22Rv1 (cell line): Measurements from ENCODE around the gene TBX2.

Source experiments
- ZFX ChIP-seq: fragments of 450-650 bp; IDR thresholded peaks from 2 replicates; pipeline ENCODE4 v1.6.1; 2017; ENCODE audit warnings: antibody characterized with exemption, borderline replicate concordance
- TF ChIP-seq, protein P1 (sequence below): fragments of 450-650 bp; IDR thresholded peaks from 2 replicates; pipeline ENCODE4 v1.5.1; 2017; ENCODE audit warnings: mild to moderate bottlenecking

DNA sequence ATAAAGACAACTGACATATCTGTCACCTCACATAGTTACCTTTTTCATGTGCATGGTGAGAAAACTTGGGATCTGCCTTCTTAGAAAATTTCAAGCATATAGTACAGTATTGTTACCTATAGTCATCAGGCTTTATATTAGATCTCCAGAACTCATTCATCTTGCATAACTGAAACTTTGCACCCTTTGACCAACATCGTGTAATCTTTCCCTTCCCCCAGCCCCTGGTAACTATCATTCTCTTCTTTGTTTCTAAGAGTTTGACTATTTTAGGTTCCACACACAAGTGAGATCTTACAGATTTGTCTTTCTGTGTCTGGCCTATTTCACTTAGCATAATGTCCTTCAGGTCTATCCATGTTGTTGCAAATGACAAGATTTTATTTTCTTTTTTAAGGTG, 29.6 kb downstream of the TBX2 start:
- TF ChIP-seq, protein P1, sequence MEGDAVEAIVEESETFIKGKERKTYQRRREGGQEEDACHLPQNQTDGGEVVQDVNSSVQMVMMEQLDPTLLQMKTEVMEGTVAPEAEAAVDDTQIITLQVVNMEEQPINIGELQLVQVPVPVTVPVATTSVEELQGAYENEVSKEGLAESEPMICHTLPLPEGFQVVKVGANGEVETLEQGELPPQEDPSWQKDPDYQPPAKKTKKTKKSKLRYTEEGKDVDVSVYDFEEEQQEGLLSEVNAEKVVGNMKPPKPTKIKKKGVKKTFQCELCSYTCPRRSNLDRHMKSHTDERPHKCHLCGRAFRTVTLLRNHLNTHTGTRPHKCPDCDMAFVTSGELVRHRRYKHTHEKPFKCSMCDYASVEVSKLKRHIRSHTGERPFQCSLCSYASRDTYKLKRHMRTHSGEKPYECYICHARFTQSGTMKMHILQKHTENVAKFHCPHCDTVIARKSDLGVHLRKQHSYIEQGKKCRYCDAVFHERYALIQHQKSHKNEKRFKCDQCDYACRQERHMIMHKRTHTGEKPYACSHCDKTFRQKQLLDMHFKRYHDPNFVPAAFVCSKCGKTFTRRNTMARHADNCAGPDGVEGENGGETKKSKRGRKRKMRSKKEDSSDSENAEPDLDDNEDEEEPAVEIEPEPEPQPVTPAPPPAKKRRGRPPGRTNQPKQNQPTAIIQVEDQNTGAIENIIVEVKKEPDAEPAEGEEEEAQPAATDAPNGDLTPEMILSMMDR = no peak
- no peak for TF ChIP-seq ZFX
